ENCODE data around the gene CPT1C.

- TF ChIP-seq POLR2AphosphoS5 (IDR thresholded peaks at IDR 0.05; ENCODE audit: low read depth, low read length) (no peak), POLR2A (IDR thresholded peaks at IDR 0.05; ENCODE audit: low read depth, low read length) (no peak), TAF1 (IDR thresholded peaks at IDR 0.05; ENCODE audit: low read depth, low read length) (no peak), POU2F2 (IDR thresholded peaks at IDR 0.05; ENCODE audit: low read depth, low read length) (no peak)
Measured at GRCh38 chr19:49716154-49716553, 25.2 kb downstream of the CPT1C start.
